ENCODE measurements around the gene NUP160. TPM values are rescaled to one million over a fixed set of nuclear protein-coding genes. Genes with fewer than 3 reads are reported as not detected.
"Not testable (repeated sequence)": the region's sequence is repeated elsewhere in the genome, so short reads cannot be mapped to it uniquely, and the experiment has no call there.

Gene NUP160
- polyA plus RNA-seq, 4 donors = 60.5 to 70.1 (median 68.1) TPM

GRCh38 chr11:47863189-47863897 is 15.2 kb upstream of the NUP160 start:
- DNase-seq (ENCODE audit: low read depth in 4 of 4, low spot score in 3 of 4) = no peak

- DNase-seq (ENCODE audit: low read depth in 4 of 4, low spot score in 3 of 4) = no peak
Measured at GRCh38 chr11:47861728-47862127, 13.6 kb upstream of the NUP160 start.

- no peak for DNase-seq (ENCODE audit: low read depth in 4 of 4, low spot score in 3 of 4)
Measured at GRCh38 chr11:47860536-47860935, 12.4 kb upstream of the NUP160 start.

GRCh38 chr11:47857892-47858543 is 9.9 kb upstream of the NUP160 start:
- no peak for DNase-seq (ENCODE audit: low read depth in 4 of 4, low spot score in 3 of 4)

- no peak for DNase-seq (ENCODE audit: low read depth in 4 of 4, low spot score in 3 of 4)
Measured at GRCh38 chr11:47857485-47857884, 9.3 kb upstream of the NUP160 start.

GRCh38 chr11:47856186-47856585 is 8.0 kb upstream of the NUP160 start:
- no peak for DNase-seq (ENCODE audit: low read depth in 4 of 4, low spot score in 3 of 4)

GRCh38 chr11:47854667-47855066 is 6.5 kb upstream of the NUP160 start:
- no peak for DNase-seq (ENCODE audit: low read depth in 4 of 4, low spot score in 3 of 4)

- DNase-seq (ENCODE audit: low read depth in 4 of 4, low spot score in 3 of 4) = no peak
Measured at GRCh38 chr11:47852053-47852452, 3.9 kb upstream of the NUP160 start.

- no peak for DNase-seq (ENCODE audit: low read depth in 4 of 4, low spot score in 3 of 4)
Measured at GRCh38 chr11:47850337-47850736, 2.2 kb upstream of the NUP160 start.

- DNase-seq (ENCODE audit: low read depth in 4 of 4, low spot score in 3 of 4) = no peak
Measured at GRCh38 chr11:47848700-47849155, 578 bp upstream of the NUP160 start.

GRCh38 chr11:47847537-47847891 is 636 bp downstream of the NUP160 start:
- no peak for DNase-seq (ENCODE audit: low read depth in 4 of 4, low spot score in 3 of 4)

- DNase-seq (ENCODE audit: low read depth in 4 of 4, low spot score in 3 of 4) = no peak
Measured at GRCh38 chr11:47846998-47847397, 1.2 kb downstream of the NUP160 start.

- DNase-seq (ENCODE audit: low read depth in 4 of 4, low spot score in 3 of 4) = no peak
Measured at GRCh38 chr11:47843361-47844055, 4.6 kb downstream of the NUP160 start.

GRCh38 chr11:47842749-47843148 is 5.4 kb downstream of the NUP160 start:
- no peak for DNase-seq (ENCODE audit: low read depth in 4 of 4, low spot score in 3 of 4)

- DNase-seq (ENCODE audit: low read depth in 4 of 4, low spot score in 3 of 4) = no peak
Measured at GRCh38 chr11:47837929-47838328, 10.2 kb downstream of the NUP160 start.

GRCh38 chr11:47837292-47837691 is 10.9 kb downstream of the NUP160 start:
- DNase-seq (ENCODE audit: low read depth in 4 of 4, low spot score in 3 of 4) = no peak

- DNase-seq (ENCODE audit: low read depth in 4 of 4, low spot score in 3 of 4) = not testable (repeated sequence)
Measured at GRCh38 chr11:47830013-47830412, 18.1 kb downstream of the NUP160 start.

GRCh38 chr11:47828284-47828683 is 19.9 kb downstream of the NUP160 start:
- no peak for DNase-seq (ENCODE audit: low read depth in 4 of 4, low spot score in 3 of 4)

GRCh38 chr11:47822664-47823063 is 25.5 kb downstream of the NUP160 start:
- not testable (repeated sequence) for DNase-seq (ENCODE audit: low read depth in 4 of 4, low spot score in 3 of 4)

GRCh38 chr11:47819743-47820142 is 28.4 kb downstream of the NUP160 start:
- no peak for DNase-seq (ENCODE audit: low read depth in 4 of 4, low spot score in 3 of 4)

- no peak for DNase-seq (ENCODE audit: low read depth in 4 of 4, low spot score in 3 of 4)
Measured at GRCh38 chr11:47800759-47801158, 47.4 kb downstream of the NUP160 start.

- DNase-seq (ENCODE audit: low read depth in 4 of 4, low spot score in 3 of 4) = no peak
Measured at GRCh38 chr11:47797633-47798032, 50.5 kb downstream of the NUP160 start.

Measured in right renal pelvis (tissue), 4 donors.